K562 (cell line): ENCODE measurements around the gene DYNLT2. TPM values are rescaled to one million over a fixed set of nuclear protein-coding genes. Genes with fewer than 3 reads are reported as not detected.

Source experiments
- ATF2 ChIP-seq: sonication (generic); formaldehyde crosslinking; IDR thresholded peaks from 2 replicates; pipeline ENCODE4 v1.8.1; 2022; ENCODE audit warnings: missing genetic modification reagents
- MYNN ChIP-seq, 2 experiments: sonication (generic); formaldehyde crosslinking in 1 of 2; IDR thresholded peaks; 2 replicates each; pipeline versions ENCODE4 v1.5.0 to v1.6.1; 2016 to 2020; ENCODE audit warnings: antibody characterized with exemption in 1 of 2, missing genetic modification reagents in 1 of 2
- NFIX ChIP-seq: fragments of 250-450 bp; sonication (Bioruptor Pico); IDR thresholded peaks from 2 replicates; pipeline ENCODE4 v1.4.0; 2020; ENCODE audit warnings: low read depth, mild to moderate bottlenecking, moderate library complexity
- SETDB1 ChIP-seq: IDR thresholded peaks from one replicate; pipeline ENCODE4 v1.6.1; 2012; ENCODE audit warnings: low read length, control low read depth, inconsistent platforms
- SFPQ ChIP-seq: fragments of 200-400 bp; formaldehyde crosslinking; IDR thresholded peaks from 2 replicates; pipeline ENCODE4 v1.6.1; 2017; ENCODE audit warnings: mild to moderate bottlenecking, low read depth, low read length, moderate library complexity
- ZEB2 ChIP-seq: fragments of 450-650 bp; IDR thresholded peaks from 2 replicates; pipeline ENCODE4 v1.6.1; 2016
- ZNF212 ChIP-seq: fragments of 450-650 bp; formaldehyde crosslinking; IDR thresholded peaks from 2 replicates; pipeline ENCODE4 v1.4.0; 2020; ENCODE audit warnings: mild to moderate bottlenecking
- ZNF318 ChIP-seq, 2 experiments: fragments of 450-650 bp; IDR thresholded peaks; 2 replicates each; pipeline ENCODE4 v1.6.1; 2016; ENCODE audit warnings: mild to moderate bottlenecking in 2 of 2, borderline replicate concordance in 1 of 2, low read depth in 1 of 2, moderate library complexity in 1 of 2
- polyA plus RNA-seq, 8 experiments: library from polyadenylated mRNA; depleted of rRNA in 4 of 8; stranded (reverse) in 5 of 8; unstranded in 3 of 8; fragments of >200 nt; fragmentation: Nextera tagmentation in 2 of 8; fragmentation: Illumina TruSeq in 1 of 8; extraction: Ambion mirVana in 2 of 8; extraction: Trizol in 1 of 8; gene quantifications; 2 replicates each; pipeline versions ENCODE4 v1.2.1 to v1.2.3, GENCODE V29; 2011 to 2014; ENCODE audit warnings: inconsistent platforms in 1 of 8, missing spikeins in 1 of 8
- total RNA-seq, 7 experiments: library from RNA; depleted of rRNA in 6 of 7; stranded (reverse); fragments of >200 nt in 6 of 7; fragmentation: Illumina TruSeq in 2 of 7; extraction: Trizol in 2 of 7; gene quantifications; 2 replicates each; pipeline versions ENCODE4 v1.2.1 to v1.2.3, GENCODE V29; 2011 to 2021; ENCODE audit warnings: low replicate concordance in 1 of 7
- TF ChIP-seq, protein P1 (sequence below): fragments of 450-650 bp; IDR thresholded peaks from 2 replicates; pipeline ENCODE4 v1.6.1; 2017; ENCODE audit warnings: mild to moderate bottlenecking, moderate library complexity
- TF ChIP-seq, protein P2 (sequence below): sonication (generic); formaldehyde crosslinking; IDR thresholded peaks from 2 replicates; pipeline ENCODE4 v1.8.0; 2022; ENCODE audit warnings: missing genetic modification reagents, mild to moderate bottlenecking, borderline replicate concordance

The DYNLT2 gene
- total and polyA plus RNA-seq, 9 of the 15 experiments (the other 6 are each of a cell fraction or from before 2014, with no cell fraction given): 2.0 to 12.8 (median 6.3) TPM

DNA sequence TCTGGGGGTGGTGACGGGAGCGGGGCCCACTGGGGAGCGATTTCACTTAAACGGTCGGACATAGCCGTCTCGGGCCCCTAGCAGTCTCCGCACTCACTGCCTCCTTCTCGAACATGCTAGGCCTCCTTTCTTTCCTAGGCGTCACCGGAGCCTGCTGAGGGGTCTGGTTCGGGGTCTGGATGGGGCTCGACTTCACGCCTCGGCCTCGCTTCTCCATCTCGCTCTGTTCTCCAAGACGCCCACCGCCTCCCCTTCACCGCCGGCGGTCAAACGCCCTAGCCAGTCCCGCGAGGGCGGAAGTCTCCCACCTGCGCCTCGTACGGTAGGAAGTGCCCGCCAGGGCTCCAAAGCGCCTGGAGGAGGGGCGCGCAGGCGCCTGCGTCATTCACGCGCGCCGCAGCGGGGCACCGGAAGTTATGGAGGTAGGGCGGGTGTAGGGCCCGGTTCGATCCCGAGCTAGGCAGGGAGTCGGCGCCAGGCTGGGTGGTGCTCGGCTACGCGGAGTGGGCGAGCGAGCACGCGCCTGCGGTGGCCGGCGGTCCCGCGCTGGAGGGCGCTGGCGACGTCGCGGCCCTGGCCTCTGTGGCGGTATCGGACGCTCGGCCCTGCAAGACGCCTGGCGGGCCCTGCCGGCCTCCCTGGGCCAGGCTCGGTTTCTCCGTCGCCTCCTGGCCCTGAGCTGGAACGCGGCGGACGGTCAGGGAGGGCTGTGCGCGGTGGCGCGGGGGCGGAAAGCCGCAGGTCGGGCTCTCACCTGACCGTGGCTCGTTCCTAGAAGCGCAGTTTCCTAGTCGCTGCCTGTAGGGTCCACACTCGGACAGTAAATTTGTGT lies at the start of gene DYNLT2, which contains the start of gene ERMARD (continued):
- TF ChIP-seq NFIX: no peak
- TF ChIP-seq ZNF212: no peak
- no peak for TF ChIP-seq SFPQ
- TF ChIP-seq ZNF318 (IDR thresholded peaks at IDR 0.05; ENCODE audit: borderline replicate concordance in 1 of 2, low read depth in 1 of 2): no peak
- no peak for TF ChIP-seq SETDB1
- no peak for TF ChIP-seq MYNN (IDR thresholded peaks at IDR 0.05)
- TF ChIP-seq MYNN (CRISPR knock-in tag; IDR thresholded peaks at IDR 0.05): no peak
- TF ChIP-seq, protein P1, sequence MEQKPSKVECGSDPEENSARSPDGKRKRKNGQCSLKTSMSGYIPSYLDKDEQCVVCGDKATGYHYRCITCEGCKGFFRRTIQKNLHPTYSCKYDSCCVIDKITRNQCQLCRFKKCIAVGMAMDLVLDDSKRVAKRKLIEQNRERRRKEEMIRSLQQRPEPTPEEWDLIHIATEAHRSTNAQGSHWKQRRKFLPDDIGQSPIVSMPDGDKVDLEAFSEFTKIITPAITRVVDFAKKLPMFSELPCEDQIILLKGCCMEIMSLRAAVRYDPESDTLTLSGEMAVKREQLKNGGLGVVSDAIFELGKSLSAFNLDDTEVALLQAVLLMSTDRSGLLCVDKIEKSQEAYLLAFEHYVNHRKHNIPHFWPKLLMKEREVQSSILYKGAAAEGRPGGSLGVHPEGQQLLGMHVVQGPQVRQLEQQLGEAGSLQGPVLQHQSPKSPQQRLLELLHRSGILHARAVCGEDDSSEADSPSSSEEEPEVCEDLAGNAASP: no peak
- TF ChIP-seq, protein P2, sequence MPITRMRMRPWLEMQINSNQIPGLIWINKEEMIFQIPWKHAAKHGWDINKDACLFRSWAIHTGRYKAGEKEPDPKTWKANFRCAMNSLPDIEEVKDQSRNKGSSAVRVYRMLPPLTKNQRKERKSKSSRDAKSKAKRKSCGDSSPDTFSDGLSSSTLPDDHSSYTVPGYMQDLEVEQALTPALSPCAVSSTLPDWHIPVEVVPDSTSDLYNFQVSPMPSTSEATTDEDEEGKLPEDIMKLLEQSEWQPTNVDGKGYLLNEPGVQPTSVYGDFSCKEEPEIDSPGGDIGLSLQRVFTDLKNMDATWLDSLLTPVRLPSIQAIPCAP (CRISPR knock-in tag): no peak; the same call in 1 of the 2 replicates
- TF ChIP-seq ATF2: no peak
- TF ChIP-seq ZEB2: no peak
